ENCODE measurements around the gene AMDHD2. TPM values are rescaled to one million over a fixed set of nuclear protein-coding genes. Genes with fewer than 3 reads are reported as not detected.
"Not testable (repeated sequence)": the region's sequence is repeated elsewhere in the genome, so short reads cannot be mapped to it uniquely, and the experiment has no call there.

The AMDHD2 gene
- total RNA-seq, 2 experiments from 2014 or later, result 51.8 to 59.7 TPM

DNA sequence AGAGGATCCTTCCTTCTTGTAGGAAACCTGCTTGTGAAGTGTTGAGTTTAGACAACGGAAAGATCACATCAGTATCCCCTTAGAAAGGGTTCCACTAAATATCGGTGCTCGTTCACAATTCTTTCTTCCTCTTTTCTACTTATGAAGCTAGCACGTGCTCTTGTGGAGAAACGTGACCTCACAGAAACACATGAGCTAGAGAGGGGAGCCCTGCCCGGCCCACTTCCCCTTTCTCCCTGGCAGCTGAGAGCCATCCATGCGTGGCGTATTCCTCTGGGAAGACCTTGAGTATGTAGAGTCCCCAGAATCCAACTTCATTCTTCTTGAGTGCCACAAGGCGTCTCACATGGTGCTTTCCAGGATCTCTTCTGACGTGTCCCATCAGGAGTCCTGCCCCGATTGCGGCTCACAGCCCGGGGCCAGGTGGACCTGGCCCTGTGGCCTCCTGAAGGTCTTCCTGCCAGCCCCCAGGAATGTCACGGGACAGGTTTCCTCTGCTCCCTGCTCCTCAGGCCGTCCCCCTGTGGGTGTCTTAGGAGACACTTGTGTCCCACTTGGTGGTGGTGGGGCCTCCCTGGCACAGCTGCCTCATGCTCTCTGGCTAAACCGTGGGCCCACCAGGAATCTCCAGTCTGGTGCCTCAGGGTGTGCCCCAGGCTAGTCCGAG lies 40.1 kb downstream of the AMDHD2 start:
- H3K9me2 ChIP-seq (ENCODE audit: insufficient read depth, low read length); H4K20me1 ChIP-seq (ENCODE audit: insufficient read depth, low read length); H2AFZ ChIP-seq (ENCODE audit: low read length); DNase-seq (ENCODE audit: low spot score); CTCF ChIA-PET (ENCODE audit: unreplicated experiment); BruUV-seq (replicated peaks); intact Hi-C loops (cut with micrococcal nuclease; ENCODE audit: unreplicated experiment); H3K9me3 ChIP-seq (ENCODE audit: low read length); POLR2A ChIA-PET; H3K4me1 ChIP-seq (ENCODE audit: insufficient read depth, low read length, poor library complexity, severe bottlenecking); H3K36me3 ChIP-seq (ENCODE audit: insufficient read depth, low read length); H3K4me2 ChIP-seq (ENCODE audit: low read length); H3K4me3 ChIP-seq (ENCODE audit: low read depth, low read length, poor library complexity, severe bottlenecking); H3K79me2 ChIP-seq (ENCODE audit: insufficient read depth, low read depth, low read length): not testable (repeated sequence)
- peak overlapping the region; percentile 33 for H3K27ac ChIP-seq (ENCODE audit: low read depth, low read length, poor library complexity, severe bottlenecking)

DNA sequence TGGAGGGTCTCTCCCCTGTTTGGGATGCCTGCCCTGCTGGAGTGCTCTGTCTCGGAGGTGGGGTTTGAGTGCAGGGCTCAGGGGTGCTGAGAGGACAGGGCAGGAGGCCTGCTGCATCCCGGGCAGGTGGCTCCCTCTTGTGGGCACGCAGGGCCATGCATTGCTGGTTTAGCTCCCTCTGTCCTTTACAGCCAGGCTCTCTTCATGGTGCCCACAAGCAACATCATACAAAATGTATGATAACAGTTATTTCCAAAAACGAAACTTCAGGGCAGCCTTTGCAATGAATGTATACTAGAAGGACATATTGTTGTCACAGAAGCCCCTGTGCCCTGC lies 40.6 kb downstream of the AMDHD2 start:
- DNase-seq (ENCODE audit: low spot score); POLR2A ChIA-PET; H2AFZ ChIP-seq (ENCODE audit: low read length); H3K27ac ChIP-seq (ENCODE audit: low read depth, low read length, poor library complexity, severe bottlenecking); H4K20me1 ChIP-seq (ENCODE audit: insufficient read depth, low read length); H3K4me3 ChIP-seq (ENCODE audit: low read depth, low read length, poor library complexity, severe bottlenecking); H3K4me1 ChIP-seq (ENCODE audit: insufficient read depth, low read length, poor library complexity, severe bottlenecking); H3K36me3 ChIP-seq (ENCODE audit: insufficient read depth, low read length); H3K4me2 ChIP-seq (ENCODE audit: low read length); CTCF ChIA-PET (ENCODE audit: unreplicated experiment); H3K79me2 ChIP-seq (ENCODE audit: insufficient read depth, low read depth, low read length); H3K9me2 ChIP-seq (ENCODE audit: insufficient read depth, low read length); intact Hi-C loops (cut with micrococcal nuclease; ENCODE audit: unreplicated experiment); BruUV-seq (replicated peaks); H3K9me3 ChIP-seq (ENCODE audit: low read length): not testable (repeated sequence)
- TF ChIP-seq, protein P1, sequence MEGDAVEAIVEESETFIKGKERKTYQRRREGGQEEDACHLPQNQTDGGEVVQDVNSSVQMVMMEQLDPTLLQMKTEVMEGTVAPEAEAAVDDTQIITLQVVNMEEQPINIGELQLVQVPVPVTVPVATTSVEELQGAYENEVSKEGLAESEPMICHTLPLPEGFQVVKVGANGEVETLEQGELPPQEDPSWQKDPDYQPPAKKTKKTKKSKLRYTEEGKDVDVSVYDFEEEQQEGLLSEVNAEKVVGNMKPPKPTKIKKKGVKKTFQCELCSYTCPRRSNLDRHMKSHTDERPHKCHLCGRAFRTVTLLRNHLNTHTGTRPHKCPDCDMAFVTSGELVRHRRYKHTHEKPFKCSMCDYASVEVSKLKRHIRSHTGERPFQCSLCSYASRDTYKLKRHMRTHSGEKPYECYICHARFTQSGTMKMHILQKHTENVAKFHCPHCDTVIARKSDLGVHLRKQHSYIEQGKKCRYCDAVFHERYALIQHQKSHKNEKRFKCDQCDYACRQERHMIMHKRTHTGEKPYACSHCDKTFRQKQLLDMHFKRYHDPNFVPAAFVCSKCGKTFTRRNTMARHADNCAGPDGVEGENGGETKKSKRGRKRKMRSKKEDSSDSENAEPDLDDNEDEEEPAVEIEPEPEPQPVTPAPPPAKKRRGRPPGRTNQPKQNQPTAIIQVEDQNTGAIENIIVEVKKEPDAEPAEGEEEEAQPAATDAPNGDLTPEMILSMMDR (conservative IDR thresholded peaks at IDR 0.05; ENCODE audit: low read length), result 0 out of 2 replicates have a peak, but pooled peaks have one; percentile 27

DNA sequence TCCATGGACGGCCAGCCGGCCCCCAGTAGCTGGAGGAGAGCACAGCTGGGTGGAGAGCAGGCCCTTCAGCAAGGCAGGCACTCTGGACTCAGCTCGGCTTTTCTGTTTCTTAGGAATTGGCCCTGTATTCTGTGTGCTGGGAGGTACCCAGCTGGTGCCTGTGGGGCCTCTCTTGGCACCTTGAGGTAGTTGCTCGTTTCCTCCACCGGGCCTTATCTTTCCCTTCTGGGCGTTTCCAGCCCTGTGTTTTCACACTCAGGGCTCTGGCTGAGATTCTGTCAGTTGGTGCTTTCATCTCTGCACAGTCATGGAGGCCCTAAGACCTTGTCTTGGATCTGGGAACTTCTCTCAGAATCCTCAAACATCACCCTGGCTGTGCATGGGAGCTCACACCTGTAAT lies 47.3 kb downstream of the AMDHD2 start:
- DNase-seq (ENCODE audit: low spot score); H3K79me2 ChIP-seq (ENCODE audit: insufficient read depth, low read depth, low read length); intact Hi-C loops (cut with micrococcal nuclease; ENCODE audit: unreplicated experiment); POLR2A ChIA-PET; H2AFZ ChIP-seq (ENCODE audit: low read length); H3K4me1 ChIP-seq (ENCODE audit: insufficient read depth, low read length, poor library complexity, severe bottlenecking); CTCF ChIA-PET (ENCODE audit: unreplicated experiment); H3K4me3 ChIP-seq (ENCODE audit: low read depth, low read length, poor library complexity, severe bottlenecking); H3K9me2 ChIP-seq (ENCODE audit: insufficient read depth, low read length); H3K4me2 ChIP-seq (ENCODE audit: low read length); BruUV-seq (replicated peaks); H3K9me3 ChIP-seq (ENCODE audit: low read length); H4K20me1 ChIP-seq (ENCODE audit: insufficient read depth, low read length); H3K27ac ChIP-seq (ENCODE audit: low read depth, low read length, poor library complexity, severe bottlenecking); H3K36me3 ChIP-seq (ENCODE audit: insufficient read depth, low read length): not testable (repeated sequence)

- intact Hi-C loops (cut with micrococcal nuclease; ENCODE audit: unreplicated experiment), result not testable (repeated sequence)
Observed at GRCh38 chr16:2568573-2568972, 48.4 kb downstream of the AMDHD2 start.

GRCh38 chr16:2572704-2573103 lies 52.5 kb downstream of the AMDHD2 start:
- BruUV-seq (replicated peaks), result TSS peak; percentile 63
- intact Hi-C loops (cut with micrococcal nuclease; ENCODE audit: unreplicated experiment); H3K4me3 ChIP-seq (ENCODE audit: low read depth, low read length, poor library complexity, severe bottlenecking); H2AFZ ChIP-seq (ENCODE audit: low read length); H3K4me2 ChIP-seq (ENCODE audit: low read length); H3K79me2 ChIP-seq (ENCODE audit: insufficient read depth, low read depth, low read length); H3K9me3 ChIP-seq (ENCODE audit: low read length); H3K36me3 ChIP-seq (ENCODE audit: insufficient read depth, low read length); H3K9me2 ChIP-seq (ENCODE audit: insufficient read depth, low read length); DNase-seq (ENCODE audit: low spot score); CTCF ChIA-PET (ENCODE audit: unreplicated experiment); H4K20me1 ChIP-seq (ENCODE audit: insufficient read depth, low read length); H3K4me1 ChIP-seq (ENCODE audit: insufficient read depth, low read length, poor library complexity, severe bottlenecking); POLR2A ChIA-PET; H3K27ac ChIP-seq (ENCODE audit: low read depth, low read length, poor library complexity, severe bottlenecking): not testable (repeated sequence)

More at GRCh38 chr16:2568573-2568972, 48.4 kb downstream of the AMDHD2 start:
- H3K79me2 ChIP-seq (ENCODE audit: insufficient read depth, low read depth, low read length); BruUV-seq (replicated peaks); H3K27ac ChIP-seq (ENCODE audit: low read depth, low read length, poor library complexity, severe bottlenecking); H3K9me3 ChIP-seq (ENCODE audit: low read length); H2AFZ ChIP-seq (ENCODE audit: low read length); H3K9me2 ChIP-seq (ENCODE audit: insufficient read depth, low read length); H3K4me1 ChIP-seq (ENCODE audit: insufficient read depth, low read length, poor library complexity, severe bottlenecking); H4K20me1 ChIP-seq (ENCODE audit: insufficient read depth, low read length); POLR2A ChIA-PET; CTCF ChIA-PET (ENCODE audit: unreplicated experiment); DNase-seq (ENCODE audit: low spot score); H3K4me2 ChIP-seq (ENCODE audit: low read length); H3K4me3 ChIP-seq (ENCODE audit: low read depth, low read length, poor library complexity, severe bottlenecking); H3K36me3 ChIP-seq (ENCODE audit: insufficient read depth, low read length): not testable (repeated sequence)

DNA sequence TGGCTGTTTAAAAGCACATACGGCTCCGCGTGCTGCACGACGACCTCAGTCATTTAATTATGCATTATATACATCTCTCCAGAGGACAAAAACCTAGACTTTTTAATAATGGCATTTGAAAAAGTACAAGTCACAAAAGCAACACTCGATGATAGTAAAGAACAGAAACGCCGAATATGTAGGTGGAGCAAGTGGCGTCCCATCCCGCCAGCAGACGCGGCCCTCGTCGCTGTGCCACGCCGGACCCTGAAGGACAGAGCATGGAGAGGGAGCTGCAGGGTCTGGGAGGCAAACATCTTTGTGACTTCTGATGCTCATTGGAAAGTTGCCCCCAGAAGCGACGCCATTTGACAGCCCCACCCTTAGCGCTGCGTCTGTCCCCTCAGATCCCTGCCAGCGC lies 55.7 kb downstream of the AMDHD2 start:
- BruUV-seq (replicated peaks); H3K4me2 ChIP-seq (ENCODE audit: low read length); H3K27ac ChIP-seq (ENCODE audit: low read depth, low read length, poor library complexity, severe bottlenecking); H3K4me3 ChIP-seq (ENCODE audit: low read depth, low read length, poor library complexity, severe bottlenecking); H2AFZ ChIP-seq (ENCODE audit: low read length); H3K9me2 ChIP-seq (ENCODE audit: insufficient read depth, low read length); POLR2A ChIA-PET; H4K20me1 ChIP-seq (ENCODE audit: insufficient read depth, low read length); intact Hi-C loops (cut with micrococcal nuclease; ENCODE audit: unreplicated experiment); CTCF ChIA-PET (ENCODE audit: unreplicated experiment); H3K9me3 ChIP-seq (ENCODE audit: low read length); H3K79me2 ChIP-seq (ENCODE audit: insufficient read depth, low read depth, low read length); H3K36me3 ChIP-seq (ENCODE audit: insufficient read depth, low read length); DNase-seq (ENCODE audit: low spot score); H3K4me1 ChIP-seq (ENCODE audit: insufficient read depth, low read length, poor library complexity, severe bottlenecking): not testable (repeated sequence)
